Gastrocnemius medialis (tissue), 4 donors: ENCODE results near the gene IFT88. TPM values are rescaled to one million over a fixed set of nuclear protein-coding genes. Genes with fewer than 3 reads are reported as not detected.

ENCODE experiments used
- ATAC-seq, 2 donors: fragments of 150-250 bp; one replicate each; pipeline ENCODE4 v1.9.1; 2016
- DNase-seq, 2 donors: peaks; one replicate each; pipeline ENCODE4 v3.0.0-alpha.2; 2019
- H3K27ac ChIP-seq, 4 donors: fragments of 200-600 bp; sonication (generic); 1 replicate in 1 of 4; 2 replicates in 3 of 4; pipeline ENCODE4 v1.5.1; 2016 to 2018; ENCODE audit warnings: mild to moderate bottlenecking in 2 of 4, moderate library complexity in 1 of 4
- H3K27me3 ChIP-seq, 3 donors: fragments of 200-600 bp; sonication (generic) in 2 of 3; 1 replicate in 1 of 3; 2 replicates in 2 of 3; pipeline versions ENCODE4 v1.5.1 to v1.6.0; 2016 to 2019; ENCODE audit warnings: mild to moderate bottlenecking in 1 of 3, moderate library complexity in 1 of 3
- H3K36me3 ChIP-seq, 2 donors: fragments of 200-600 bp; sonication (generic) in 1 of 2; one replicate each; pipeline ENCODE4 v1.5.1; 2017 to 2018
- H3K4me1 ChIP-seq, 2 donors: fragments of 200-600 bp; sonication (generic) in 1 of 2; one replicate each; pipeline ENCODE4 v1.5.1; 2016 to 2017; ENCODE audit warnings: mild to moderate bottlenecking in 2 of 2
- H3K4me3 ChIP-seq, 4 donors: fragments of 200-600 bp; sonication (generic) in 3 of 4; 1 replicate in 1 of 4; 2 replicates in 3 of 4; pipeline ENCODE4 v1.5.1; 2016 to 2019; ENCODE audit warnings: mild to moderate bottlenecking in 2 of 4
- H3K9me3 ChIP-seq, 3 donors: fragments of 200-600 bp; sonication (generic) in 2 of 3; 1 replicate in 1 of 3; 2 replicates in 2 of 3; pipeline ENCODE4 v1.5.1; 2016 to 2019
- CTCF ChIP-seq, 5 experiments: fragments of 450-650 bp in 3 of 5; fragments of 200-600 bp in 2 of 5; sonication (generic) in 2 of 5; IDR thresholded peaks in 4 of 5; conservative IDR thresholded peaks in 1 of 5; 1 replicate in 4 of 5; 2 replicates in 1 of 5; pipeline ENCODE4 v1.5.1; 2016 to 2019; ENCODE audit warnings: antibody characterized with exemption in 5 of 5, mild to moderate bottlenecking in 3 of 5, moderate library complexity in 3 of 5
- POLR2A ChIP-seq, 2 donors: fragments of 450-650 bp; IDR thresholded peaks; one replicate each; pipeline ENCODE4 v1.6.1; 2017; ENCODE audit warnings: antibody characterized with exemption in 2 of 2, mild to moderate bottlenecking in 2 of 2, moderate library complexity in 2 of 2
- in situ Hi-C, 4 donors: fragments of 200-750 bp; cut with MboI; loops; one replicate each; pipeline versions ENCODE4 v1.15.0 to v1.8.0; 2017; ENCODE audit warnings: low sequenced_read_pairs in 4 of 4
- intact Hi-C: fragments of 100-400 bp; cut with DNase I; formaldehyde crosslinking; loops from one replicate; pipeline ENCODE4 v1.15.1; 2023; ENCODE audit warnings: low total_unique reads
- total RNA-seq, 4 donors: library from RNA; depleted of rRNA; stranded (reverse); fragments of >200 nt; gene quantifications; one replicate each; pipeline versions ENCODE4 v1.1.0 to v1.2.3, GENCODE V29; 2016

IFT88 gene
- total RNA-seq, 4 donors from 2014 or later = 3.5 to 9.4 (median 4.5) TPM

GRCh38 chr13:20717581-20718542 is 150.9 kb downstream of the IFT88 start:
- no peaks in the 10 kb centered on the region for H3K27me3 ChIP-seq
- H3K9me3 ChIP-seq = no peaks in the 10 kb centered on the region
- intact Hi-C loops (loop anchor here (2.0 to 5.0 kb wide), 2 partner anchors 55 to 339 kb away; partner anchors contain the start of gene EEF1AKMT1), in situ Hi-C loops (loop anchor here in 3 of 4 donors (5.0 to 25.0 kb wide), 3 partner anchors 109 to 219 kb away; no protein-coding TSS in a partner anchor)
- peak overlapping the region; percentile 7 to 47 (median 22) for H3K4me3 ChIP-seq
- ATAC-seq (peak; percentile 10 to 27), DNase-seq (peak; percentile 61 to 71)
- H3K27ac ChIP-seq = peak overlapping the region; percentile 80 to 89 (median 88)
- H3K36me3 ChIP-seq = no peaks in the 10 kb centered on the region
- TF ChIP-seq CTCF (IDR thresholded peaks at IDR 0.05 in 4 of 5, conservative IDR thresholded peaks at IDR 0.05 in 1 of 5) = no peak
- no peak for TF ChIP-seq POLR2A (IDR thresholded peaks at IDR 0.05)
- H3K4me1 ChIP-seq = peaks cover 67 to 71% of the 10 kb centered on the region in 2 donors

DNA sequence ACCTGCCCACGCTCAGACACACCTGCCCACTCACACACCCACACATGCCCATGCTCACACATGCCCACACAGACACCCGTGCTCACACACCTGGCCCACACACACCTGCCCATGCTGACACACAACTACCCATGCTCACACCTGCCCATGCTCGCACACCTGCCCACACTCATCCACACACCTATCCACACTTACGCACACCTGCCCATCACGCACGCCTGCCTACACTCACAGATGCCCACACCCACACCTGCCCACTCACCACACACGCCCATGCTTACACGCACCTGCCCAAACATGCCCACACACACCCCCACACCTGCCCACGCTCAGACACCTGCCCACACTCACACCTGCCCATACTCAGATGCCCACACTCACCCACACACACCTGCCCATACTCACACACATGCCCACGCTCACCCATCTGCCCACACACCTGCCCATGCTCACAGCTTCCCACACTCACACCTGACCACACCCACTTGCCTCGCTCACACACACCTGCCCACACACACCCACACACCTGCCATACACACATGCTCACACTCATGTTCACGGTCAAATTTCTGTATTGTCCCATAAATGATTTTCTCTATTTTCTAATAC is 152.1 kb downstream of the IFT88 start:
- Histone ChIP-seq H3K27ac (peak overlapping the region; percentile 80 to 89 (median 88)), H3K4me3 (no peak overlapping the region), H3K36me3 (no peaks in the 10 kb centered on the region), H3K4me1 (peaks cover 56 to 59% of the 10 kb centered on the region in 2 donors), H3K27me3 (no peaks in the 10 kb centered on the region), H3K9me3 (no peaks in the 10 kb centered on the region)
- intact Hi-C loops = loop anchor here (5.0 kb wide), 1 partner anchor 338 kb away; no protein-coding TSS in a partner anchor
- ATAC-seq = no peak
- TF ChIP-seq POLR2A (IDR thresholded peaks at IDR 0.05) = no peak
- in situ Hi-C loops = loop anchor here in 3 of 4 donors (5.0 to 25.0 kb wide), 3 partner anchors 108 to 218 kb away; no protein-coding TSS in a partner anchor
- no peak for DNase-seq

DNA sequence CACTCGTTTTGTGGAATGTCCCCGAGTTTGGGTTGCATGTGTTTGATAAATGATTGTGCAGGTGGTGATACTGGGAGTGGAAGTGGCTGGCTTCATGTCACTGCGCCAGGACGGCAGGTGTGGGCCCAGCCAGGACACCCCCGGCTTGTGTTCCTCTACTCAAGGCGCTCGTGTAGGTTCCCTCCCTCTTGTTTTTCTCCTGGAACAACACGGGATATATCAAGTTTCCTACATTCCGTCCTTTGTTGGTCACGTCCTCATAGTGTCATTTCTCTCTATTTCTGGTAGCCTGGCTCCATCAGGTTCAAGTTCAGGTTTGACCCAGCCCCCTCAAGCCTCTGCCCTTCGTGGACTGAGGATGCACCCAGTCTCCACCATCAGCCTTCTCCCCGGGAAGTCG is 152.8 kb downstream of the IFT88 start:
- peak; percentile 60 to 63 for ATAC-seq

DNA sequence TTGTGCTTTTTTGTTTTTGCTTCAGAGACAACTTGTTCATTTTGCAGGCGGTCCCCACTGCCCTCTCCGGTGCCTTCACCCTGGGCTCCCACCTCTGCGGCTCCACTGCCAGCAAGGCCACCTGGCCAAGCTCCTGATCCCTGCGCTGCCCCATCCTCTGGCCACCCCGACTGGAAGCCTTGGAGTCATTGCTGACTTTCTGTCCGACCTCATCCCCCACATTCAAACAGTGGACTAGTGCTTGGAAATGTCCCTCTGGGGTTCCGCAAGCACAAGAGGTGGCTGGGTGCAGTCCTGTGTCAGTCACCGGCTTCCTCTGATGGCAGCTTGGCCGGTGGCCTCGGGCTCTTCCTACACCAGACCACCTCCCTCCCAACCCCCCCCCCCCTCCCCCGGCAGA is 153.5 kb downstream of the IFT88 start:
- Histone ChIP-seq H3K9me3 (no peaks in the 10 kb centered on the region), H3K27me3 (no peaks in the 10 kb centered on the region), H3K36me3 (no peaks in the 10 kb centered on the region), H3K4me3 (no peak overlapping the region), H3K27ac (peak overlapping the region; percentile 80 to 89 (median 88)), H3K4me1 (peaks cover 43 to 48% of the 10 kb centered on the region in 2 donors)
- in situ Hi-C loops (loop anchor here in 1 of 4 donors (25.0 kb wide), 1 partner anchor 217 kb away; no protein-coding TSS in a partner anchor), intact Hi-C loops (no loop called here)
- no peak for ATAC-seq
- TF ChIP-seq CTCF (IDR thresholded peaks at IDR 0.05 in 4 of 5, conservative IDR thresholded peaks at IDR 0.05 in 1 of 5) (no peak), POLR2A (IDR thresholded peaks at IDR 0.05) (no peak)
- no peak for DNase-seq

More for the DNA sequence above, 152.8 kb downstream of the IFT88 start:
- in situ Hi-C loops (loop anchor here in 3 of 4 donors (5.0 to 25.0 kb wide), 3 partner anchors 108 to 218 kb away; no protein-coding TSS in a partner anchor), intact Hi-C loops (loop anchor here (5.0 kb wide), 1 partner anchor 338 kb away; no protein-coding TSS in a partner anchor)
- Histone ChIP-seq H3K27me3 (no peaks in the 10 kb centered on the region), H3K27ac (peak overlapping the region; percentile 80 to 89 (median 88)), H3K9me3 (no peaks in the 10 kb centered on the region), H3K36me3 (no peaks in the 10 kb centered on the region), H3K4me3 (no peak overlapping the region), H3K4me1 (peaks cover 49 to 52% of the 10 kb centered on the region in 2 donors)
- TF ChIP-seq CTCF (IDR thresholded peaks at IDR 0.05 in 4 of 5, conservative IDR thresholded peaks at IDR 0.05 in 1 of 5) (no peak), POLR2A (IDR thresholded peaks at IDR 0.05) (peak; percentile 29 to 48)
- DNase-seq = peak; percentile 83 to 84
